Midbrain (tissue), 1 donor: Measurements from ENCODE around the gene SLC9A9.

Experiments
- DNase-seq: peaks from one replicate; lab custom pipeline; 2025; lab: John Stamatoyannopoulos, UW

The SLC9A9 gene

GRCh38 chr3:143326983-143327778, 521.1 kb downstream of the SLC9A9 start:
- DNase-seq: no peak

DNA sequence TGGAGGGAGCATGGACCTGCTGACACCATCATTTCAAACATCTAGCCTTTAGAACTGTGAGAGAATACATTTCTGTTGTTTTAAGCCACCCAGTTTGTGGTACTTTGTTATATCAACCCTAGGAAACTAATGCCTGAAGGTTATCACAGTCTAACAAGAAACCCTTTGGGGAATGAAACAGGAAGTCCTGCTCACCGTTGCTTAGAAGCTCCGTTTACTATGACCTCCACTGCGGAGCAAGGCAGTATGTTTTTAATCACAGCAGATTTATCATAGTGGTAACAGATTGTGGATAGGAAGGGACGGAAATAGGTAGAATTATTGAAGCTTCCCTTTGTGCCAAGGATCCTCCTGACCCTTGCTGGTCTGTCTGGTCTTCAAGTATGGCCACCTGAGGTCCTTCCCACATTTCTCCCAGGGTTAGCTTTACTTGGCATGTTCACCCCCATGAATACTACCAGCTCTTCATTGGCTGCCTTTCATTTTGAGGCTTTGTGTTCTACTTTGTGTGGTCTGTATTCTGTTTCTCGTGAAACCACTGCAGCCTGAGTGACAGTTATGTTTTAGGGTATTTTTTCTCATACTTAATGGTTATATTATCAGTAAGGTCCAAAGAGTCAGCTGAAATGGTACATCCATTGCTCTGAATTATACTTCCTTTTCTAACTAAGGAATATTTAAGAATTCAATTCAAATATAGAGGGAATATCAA, 527.1 kb downstream of the SLC9A9 start:
- DNase-seq: no peak

- DNase-seq: no peak
Observed at GRCh38 chr3:143315766-143316165, 532.5 kb downstream of the SLC9A9 start.

DNA sequence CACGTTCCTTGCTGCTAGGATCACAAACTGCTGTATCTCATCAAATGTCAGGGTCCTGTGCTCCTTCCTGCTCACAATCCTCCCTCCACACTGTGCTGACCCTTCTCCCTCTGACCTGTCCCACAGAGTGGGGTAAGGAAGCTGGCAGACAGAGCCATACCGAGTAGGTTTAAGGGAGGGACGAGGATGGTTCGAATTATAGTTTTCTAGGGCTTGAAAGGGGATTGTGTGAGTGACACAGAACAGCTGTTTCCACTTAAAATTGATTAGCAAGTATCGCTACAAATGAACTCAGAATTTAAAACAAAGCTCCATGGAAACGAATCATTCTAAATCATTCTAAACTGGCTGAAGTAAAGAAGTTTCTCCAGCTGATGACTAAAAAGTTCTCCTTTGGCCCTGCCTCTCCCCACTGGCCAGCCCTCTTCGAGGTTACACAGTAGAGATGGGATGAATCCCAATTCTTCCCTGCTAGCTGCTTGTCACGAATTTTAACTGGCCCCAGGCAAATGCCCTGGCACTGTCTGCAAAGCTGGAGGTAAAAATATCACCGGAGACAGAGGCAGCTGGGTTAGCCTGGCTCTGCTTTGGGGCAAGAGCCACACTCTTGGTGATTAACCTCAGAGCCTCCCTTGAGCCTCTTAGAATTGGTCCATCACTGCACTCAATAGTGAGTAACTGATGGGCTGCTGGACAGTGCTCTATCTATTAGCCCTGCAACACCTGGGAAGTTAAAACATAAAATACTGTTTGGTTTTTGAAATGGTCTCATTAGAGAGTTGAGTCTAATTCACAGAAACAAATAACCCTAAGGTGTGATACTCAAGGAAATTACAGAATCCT, 533.8 kb downstream of the SLC9A9 start:
- no peak for DNase-seq

- DNase-seq: no peak
Observed at GRCh38 chr3:143313893-143314188, 534.4 kb downstream of the SLC9A9 start.

DNA sequence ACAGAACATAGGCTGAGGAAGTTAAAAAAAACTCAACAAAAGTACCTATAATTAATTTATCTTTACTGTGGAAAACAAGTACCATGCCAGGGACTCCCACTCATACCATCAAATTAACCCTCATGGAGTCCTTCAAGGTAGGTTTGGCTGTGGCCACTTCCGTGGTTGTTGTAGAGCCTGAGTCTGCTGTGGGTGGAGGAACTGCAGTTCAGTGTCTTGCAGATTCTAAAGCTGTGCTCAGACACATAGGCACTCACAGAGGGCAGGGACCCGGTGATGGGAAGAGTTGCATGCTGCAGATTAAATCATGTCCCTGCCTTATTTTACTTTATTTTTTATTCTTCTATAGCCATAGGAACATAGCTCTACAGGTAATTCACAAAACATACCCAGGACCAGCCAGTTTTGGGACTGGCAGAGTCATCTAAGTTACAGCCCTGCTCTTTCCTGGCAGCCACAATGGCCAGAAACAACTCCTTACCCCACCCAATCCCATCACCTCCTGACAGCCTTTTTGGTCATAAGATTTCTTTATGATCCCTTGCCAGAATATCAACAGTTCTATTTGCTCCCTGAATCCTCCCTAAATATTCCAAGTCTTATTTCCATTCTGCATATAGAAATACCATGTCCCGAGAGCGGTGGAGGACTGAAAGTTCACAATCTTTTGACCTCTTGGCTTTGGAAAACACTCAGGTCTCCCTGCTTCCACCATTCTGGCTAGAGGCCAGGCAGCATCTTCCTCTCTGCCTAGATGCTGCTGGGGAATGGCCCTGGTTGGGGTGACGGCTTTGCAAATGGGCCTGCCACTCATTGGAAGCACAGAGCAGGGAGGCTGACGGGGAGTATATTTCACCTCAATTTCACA, 535.0 kb downstream of the SLC9A9 start:
- no peak for DNase-seq

GRCh38 chr3:143311096-143311495, 537.2 kb downstream of the SLC9A9 start:
- no peak for DNase-seq

GRCh38 chr3:143309705-143310104, 538.6 kb downstream of the SLC9A9 start:
- no peak for DNase-seq

- no peak for DNase-seq
Observed at GRCh38 chr3:143307613-143308183, 540.6 kb downstream of the SLC9A9 start.

DNA sequence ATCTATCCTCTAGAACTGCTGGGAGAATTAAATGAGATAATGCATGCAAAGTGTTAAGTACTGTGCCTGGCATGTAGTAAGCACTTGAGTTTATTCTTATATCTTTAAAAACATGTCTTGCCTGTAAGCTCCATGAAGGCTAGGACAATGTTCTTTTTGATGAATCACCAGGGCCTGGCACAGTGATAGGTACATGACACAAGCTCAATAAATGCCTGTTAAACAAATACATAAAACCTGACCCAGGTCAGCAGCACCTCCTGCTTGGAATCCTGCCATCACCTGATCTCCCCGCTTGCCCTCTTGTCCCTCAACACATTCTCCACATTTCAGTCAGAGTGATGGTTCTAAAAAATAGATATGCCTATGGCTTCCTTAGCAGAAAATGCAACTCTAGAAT, 541.9 kb downstream of the SLC9A9 start:
- DNase-seq: no peak

DNA sequence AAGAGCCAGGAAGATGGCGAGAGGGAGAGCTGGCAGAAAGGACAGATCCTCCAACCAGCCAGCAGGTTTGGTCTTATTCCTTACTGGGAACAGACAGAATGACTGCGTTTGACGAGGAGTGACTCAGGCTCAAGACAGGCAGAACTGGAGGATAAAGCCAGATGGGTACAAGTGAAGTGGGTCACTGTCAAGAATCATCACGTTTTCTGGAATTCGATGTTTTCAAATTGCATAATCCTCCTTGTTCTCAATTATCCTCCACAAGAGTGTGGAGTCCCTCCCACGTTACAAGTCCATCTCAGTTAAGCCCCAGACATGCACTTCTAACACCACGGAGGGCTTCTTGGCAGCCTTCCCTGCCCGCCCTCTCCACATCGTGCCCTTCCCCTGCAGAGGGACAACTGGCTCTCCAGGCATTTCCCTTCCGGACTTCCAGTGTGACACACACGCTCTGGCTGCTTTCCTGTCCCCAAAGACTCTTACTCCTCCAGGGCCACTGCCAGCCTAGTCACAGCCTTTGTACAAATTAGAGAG, 545.6 kb downstream of the SLC9A9 start:
- no peak for DNase-seq

GRCh38 chr3:143301031-143301901, 547.0 kb downstream of the SLC9A9 start:
- no peak for DNase-seq

- no peak for DNase-seq
Observed at GRCh38 chr3:143298886-143299535, 549.3 kb downstream of the SLC9A9 start.

GRCh38 chr3:143298380-143298779, 549.9 kb downstream of the SLC9A9 start:
- DNase-seq: no peak

- no peak for DNase-seq
Observed at GRCh38 chr3:143295201-143296080, 552.8 kb downstream of the SLC9A9 start.

GRCh38 chr3:143294188-143294587, 554.1 kb downstream of the SLC9A9 start:
- no peak for DNase-seq

- DNase-seq: no peak
Observed at GRCh38 chr3:143291836-143292447, 556.3 kb downstream of the SLC9A9 start.

DNA sequence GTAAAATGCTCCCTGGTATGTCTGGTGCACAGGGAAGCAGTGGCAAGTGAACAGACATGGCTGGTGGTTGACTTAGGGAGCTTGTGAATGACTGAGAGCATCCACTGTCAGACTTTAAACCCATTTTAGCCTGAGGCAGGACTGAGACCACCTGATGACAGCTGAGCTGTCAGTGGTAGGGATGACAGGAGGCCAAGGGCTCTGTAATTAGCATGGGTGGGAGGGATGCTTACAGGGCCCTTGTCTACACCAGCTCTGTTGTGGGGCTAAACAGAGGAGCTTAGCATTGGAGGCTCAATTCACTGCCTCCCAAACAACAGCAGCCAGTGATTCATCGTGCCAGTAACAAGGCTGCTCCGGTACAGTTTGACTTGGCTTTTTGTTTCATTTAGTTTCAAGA, 559.3 kb downstream of the SLC9A9 start:
- DNase-seq: peak; percentile 24
